Neuron (in vitro differentiated cells): ENCODE data around the gene TSNAX.
"Not testable (repeated sequence)": the region's sequence is repeated elsewhere in the genome, so short reads cannot be mapped to it uniquely, and the experiment has no call there.

Experiments used
- H2AFZ ChIP-seq: one replicate; pipeline ENCODE4 v1.6.1; 2013; ENCODE audit warnings: low read depth, mild to moderate bottlenecking, inconsistent platforms, low read length, moderate library complexity
- H3K27me3 ChIP-seq: one replicate; pipeline ENCODE4 v1.6.1; 2013; ENCODE audit warnings: low read length; ENCODE audit not compliant: insufficient read depth
- H3K36me3 ChIP-seq: one replicate; pipeline ENCODE4 v1.6.1; 2013; ENCODE audit warnings: low read length; ENCODE audit not compliant: insufficient read depth
- H3K4me1 ChIP-seq: one replicate; pipeline ENCODE4 v1.6.1; 2013; ENCODE audit warnings: low read length; ENCODE audit not compliant: insufficient read depth
- H3K4me3 ChIP-seq: 2 replicates; pipeline ENCODE4 v1.5.1; 2013; ENCODE audit warnings: mild to moderate bottlenecking, low read length, moderate library complexity
- H3K9me3 ChIP-seq: one replicate; pipeline ENCODE4 v1.6.1; 2013; ENCODE audit warnings: low read length

TSNAX gene

GRCh38 chr1:231557898-231558707, 29.6 kb downstream of the TSNAX start:
- H3K9me3 ChIP-seq = no peaks in the 10 kb centered on the region

DNA sequence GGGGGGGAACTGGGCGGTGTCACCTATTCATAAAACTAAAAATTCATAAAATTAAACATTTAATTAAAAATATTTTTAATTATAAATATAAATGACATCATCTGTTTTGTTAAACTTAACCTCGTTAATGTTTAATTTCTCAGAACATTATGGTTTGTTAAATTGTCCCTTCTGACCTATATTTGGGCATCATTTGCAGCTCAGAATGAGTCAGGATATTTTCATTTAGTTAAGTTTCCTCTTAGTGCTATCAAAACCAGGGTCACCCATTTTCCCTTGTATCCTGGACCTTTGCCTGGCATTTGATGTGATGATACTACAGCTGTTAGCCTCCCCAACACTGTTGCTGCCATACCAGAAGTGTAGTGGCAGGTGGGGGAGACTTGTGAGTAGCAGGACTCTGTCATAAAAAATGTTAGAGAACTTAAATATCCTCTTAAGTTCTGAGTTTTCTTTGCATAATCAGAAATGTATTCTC, 30.3 kb downstream of the TSNAX start:
- peaks cover 35% of the 10 kb centered on the region for H3K36me3 ChIP-seq
- H3K4me3 ChIP-seq = no peak overlapping the region
- H2AFZ ChIP-seq = no peak overlapping the region
- H3K9me3 ChIP-seq = no peaks in the 10 kb centered on the region
- no peaks in the 10 kb centered on the region for H3K4me1 ChIP-seq
- no peaks in the 10 kb centered on the region for H3K27me3 ChIP-seq

More at GRCh38 chr1:231557898-231558707, 29.6 kb downstream of the TSNAX start:
- H3K4me3 ChIP-seq = no peak overlapping the region
- no peaks in the 10 kb centered on the region for H3K27me3 ChIP-seq
- peaks cover 32% of the 10 kb centered on the region for H3K36me3 ChIP-seq
- no peak overlapping the region for H2AFZ ChIP-seq
- no peaks in the 10 kb centered on the region for H3K4me1 ChIP-seq

DNA sequence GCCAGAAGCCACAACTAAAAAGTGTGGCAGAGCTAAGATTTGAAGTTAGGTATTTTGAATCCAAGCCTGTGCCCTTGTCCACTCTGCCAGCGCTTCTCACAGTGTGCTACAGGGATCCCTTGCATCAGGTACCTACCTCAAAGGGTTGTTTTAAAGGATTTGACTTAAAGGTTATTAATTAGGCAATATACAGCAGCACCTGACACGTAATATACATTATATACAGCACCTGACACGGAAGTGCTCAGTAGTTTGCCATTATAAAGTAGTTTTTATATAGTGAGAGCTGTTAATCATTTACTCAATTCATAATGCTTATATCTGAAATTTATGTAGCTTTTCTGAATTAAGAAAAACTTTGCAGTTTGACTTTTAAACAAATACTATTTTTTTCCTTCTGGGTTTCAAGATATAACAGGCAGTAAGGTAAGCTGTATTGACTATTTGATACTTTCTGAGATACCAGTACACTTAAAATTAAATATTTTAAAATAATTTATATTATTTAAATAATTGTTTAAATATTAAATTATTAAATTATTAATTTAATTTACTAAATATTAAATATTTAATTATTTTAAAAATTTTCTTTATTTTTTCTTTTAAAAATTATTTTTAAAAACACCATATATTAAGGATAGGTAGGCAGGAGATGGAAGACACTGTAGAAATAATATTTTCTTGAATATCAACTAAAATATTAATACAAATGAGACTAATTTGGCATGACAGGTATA, 33.3 kb downstream of the TSNAX start:
- Histone ChIP-seq H3K4me3 (no peak overlapping the region), H2AFZ (no peak overlapping the region), H3K27me3 (no peaks in the 10 kb centered on the region), H3K9me3 (no peaks in the 10 kb centered on the region), H3K4me1 (no peaks in the 10 kb centered on the region), H3K36me3 (peaks cover 35% of the 10 kb centered on the region)

- no peaks in the 10 kb centered on the region for H3K27me3 ChIP-seq
- no peak overlapping the region for H2AFZ ChIP-seq
- no peaks in the 10 kb centered on the region for H3K9me3 ChIP-seq
- H3K4me1 ChIP-seq = no peaks in the 10 kb centered on the region
- peaks cover 38% of the 10 kb centered on the region for H3K36me3 ChIP-seq
- no peak overlapping the region for H3K4me3 ChIP-seq
Measured at GRCh38 chr1:231563247-231563646, 34.8 kb downstream of the TSNAX start.

GRCh38 chr1:231564373-231564772, 35.9 kb downstream of the TSNAX start:
- Histone ChIP-seq H3K36me3 (peaks cover 34% of the 10 kb centered on the region), H3K9me3 (peaks cover under 1% of the 10 kb centered on the region), H3K27me3 (no peaks in the 10 kb centered on the region), H2AFZ (no peak overlapping the region), H3K4me3 (no peak overlapping the region), H3K4me1 (no peaks in the 10 kb centered on the region)

DNA sequence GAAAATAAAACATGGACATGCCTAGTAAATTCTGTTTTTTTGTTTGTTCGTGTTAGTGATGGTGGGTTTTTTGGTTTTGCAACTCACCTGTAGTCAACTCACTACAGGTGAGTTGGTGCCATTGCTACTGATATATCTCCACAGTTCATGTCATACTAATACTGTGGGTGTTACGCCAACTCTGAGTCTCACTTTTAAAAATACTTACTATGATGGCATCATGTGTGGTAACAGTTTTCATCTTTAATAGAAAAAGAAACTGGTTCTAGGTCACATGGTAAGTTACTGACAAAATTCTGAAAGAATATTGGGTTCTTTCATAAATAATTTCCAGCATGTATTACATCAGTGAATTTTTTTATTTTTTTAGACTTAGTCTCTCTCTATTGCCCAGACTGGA, 38.0 kb downstream of the TSNAX start:
- Histone ChIP-seq H3K9me3 (peaks cover 4% of the 10 kb centered on the region), H3K4me1 (no peaks in the 10 kb centered on the region), H3K27me3 (no peaks in the 10 kb centered on the region), H3K36me3 (peaks cover 29% of the 10 kb centered on the region), H3K4me3 (no peak overlapping the region), H2AFZ (no peak overlapping the region)

GRCh38 chr1:231570262-231570661, 41.8 kb downstream of the TSNAX start:
- H3K4me1 ChIP-seq, H3K27me3 ChIP-seq, H2AFZ ChIP-seq, H3K4me3 ChIP-seq, H3K36me3 ChIP-seq, H3K9me3 ChIP-seq: not testable (repeated sequence)

- Histone ChIP-seq H3K36me3 (peaks cover 6% of the 10 kb centered on the region), H3K27me3 (no peaks in the 10 kb centered on the region), H2AFZ (no peak overlapping the region), H3K9me3 (peaks cover 4% of the 10 kb centered on the region), H3K4me3 (no peak overlapping the region), H3K4me1 (no peaks in the 10 kb centered on the region)
Measured at GRCh38 chr1:231571904-231572303, 43.4 kb downstream of the TSNAX start.

- Histone ChIP-seq H3K27me3 (no peaks in the 10 kb centered on the region), H3K4me1 (no peaks in the 10 kb centered on the region), H3K36me3 (no peaks in the 10 kb centered on the region), H2AFZ (no peak overlapping the region), H3K9me3 (no peaks in the 10 kb centered on the region), H3K4me3 (no peak overlapping the region)
Measured at GRCh38 chr1:231575472-231575871, 47.0 kb downstream of the TSNAX start.

DNA sequence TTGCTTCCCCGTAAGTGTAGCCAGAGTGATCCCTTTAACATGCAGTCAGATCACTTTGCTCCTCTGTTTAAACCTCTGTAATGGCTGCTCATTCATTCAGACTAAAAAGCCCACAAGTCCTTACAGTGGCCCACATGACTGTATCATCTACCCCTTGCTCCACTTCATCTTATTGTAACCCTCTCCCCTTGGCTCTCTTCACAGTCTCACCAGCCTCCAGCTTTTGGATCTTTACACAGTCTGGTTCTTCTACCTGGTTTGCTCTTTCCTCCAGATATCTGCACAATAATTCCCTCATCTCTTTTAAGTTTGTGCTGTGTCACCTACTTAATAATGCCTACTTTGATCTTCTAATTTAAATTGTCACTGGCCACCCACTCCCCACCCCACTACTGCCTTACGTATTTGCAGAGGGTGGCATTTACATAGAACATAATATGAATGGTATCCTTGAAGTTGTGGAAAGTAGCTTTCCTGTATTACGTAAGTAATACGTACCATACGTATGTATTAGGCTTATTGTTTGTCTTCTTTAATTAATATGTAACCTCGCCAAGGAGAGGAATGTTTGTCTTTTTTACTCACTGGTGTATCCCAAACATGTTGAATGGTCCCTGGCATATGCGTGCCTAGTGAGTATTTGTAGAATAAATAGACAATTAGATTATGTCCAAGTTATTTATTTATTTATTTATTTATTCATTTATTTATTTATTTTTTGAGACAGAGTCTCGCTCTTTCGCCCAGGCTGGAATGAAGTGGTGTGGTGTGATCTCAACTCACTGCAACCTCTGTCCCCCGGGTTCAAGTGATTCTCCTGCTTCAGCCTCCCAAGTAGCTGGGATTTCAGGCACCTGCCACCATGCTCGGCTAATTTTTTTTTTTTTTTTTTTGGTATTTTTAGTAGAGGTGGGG, 48.6 kb downstream of the TSNAX start:
- Histone ChIP-seq H3K9me3 (no peaks in the 10 kb centered on the region), H3K4me3 (no peak overlapping the region), H3K4me1 (peaks cover 3% of the 10 kb centered on the region), H3K27me3 (no peaks in the 10 kb centered on the region), H3K36me3 (no peaks in the 10 kb centered on the region), H2AFZ (no peak overlapping the region)

GRCh38 chr1:231580874-231581273, 52.4 kb downstream of the TSNAX start:
- H2AFZ ChIP-seq = no peak overlapping the region
- H3K27me3 ChIP-seq = no peaks in the 10 kb centered on the region
- H3K9me3 ChIP-seq = no peaks in the 10 kb centered on the region
- H3K36me3 ChIP-seq = no peaks in the 10 kb centered on the region
- peaks cover 4% of the 10 kb centered on the region for H3K4me1 ChIP-seq
- H3K4me3 ChIP-seq = no peak overlapping the region

GRCh38 chr1:231581859-231582258, 53.4 kb downstream of the TSNAX start:
- H3K27me3 ChIP-seq = no peaks in the 10 kb centered on the region
- H3K4me1 ChIP-seq = peaks cover 4% of the 10 kb centered on the region
- no peak overlapping the region for H2AFZ ChIP-seq
- no peaks in the 10 kb centered on the region for H3K36me3 ChIP-seq
- no peak overlapping the region for H3K4me3 ChIP-seq
- H3K9me3 ChIP-seq = no peaks in the 10 kb centered on the region

- no peak overlapping the region for H2AFZ ChIP-seq
- no peaks in the 10 kb centered on the region for H3K9me3 ChIP-seq
- H3K36me3 ChIP-seq = no peaks in the 10 kb centered on the region
- H3K27me3 ChIP-seq = no peaks in the 10 kb centered on the region
- no peak overlapping the region for H3K4me3 ChIP-seq
- H3K4me1 ChIP-seq = peaks cover 4% of the 10 kb centered on the region
Measured at GRCh38 chr1:231583376-231583775, 54.9 kb downstream of the TSNAX start.
